HL-60 (cell line): ENCODE results near the gene EGFL7.

Experiments used
- DNase-seq, 2 experiments: peaks; one replicate each; pipeline ENCODE4 v3.0.0-alpha.2; 2010 to 2020; ENCODE audit warnings: low read depth in 1 of 2, low spot score in 1 of 2
- H3K27ac ChIP-seq: fragments of 250-450 bp; sonication (Bioruptor Pico); replicated peaks from 2 replicates; pipeline ENCODE4 v1.5.1; 2020; ENCODE audit warnings: mild to moderate bottlenecking, moderate library complexity
- H3K27me3 ChIP-seq: fragments of 250-450 bp; sonication (Bioruptor Pico); 2 replicates; pipeline ENCODE4 v1.5.1; 2021; ENCODE audit warnings: mild to moderate bottlenecking, moderate library complexity; ENCODE audit not compliant: insufficient read depth, poor library complexity, severe bottlenecking
- H3K4me3 ChIP-seq: replicated peaks from 2 replicates; pipeline ENCODE4 v1.5.1; 2011; ENCODE audit warnings: mild to moderate bottlenecking, control low read depth, low read length; ENCODE audit not compliant: insufficient read depth
- CTCF ChIP-seq: IDR thresholded peaks from one replicate; pipeline ENCODE4 v1.5.1; 2011; ENCODE audit warnings: low read length, control low read depth, inconsistent platforms; ENCODE audit not compliant: insufficient read depth
- GABPA ChIP-seq: IDR thresholded peaks from 2 replicates; pipeline ENCODE4 v1.6.1; 2012; ENCODE audit warnings: low read depth
- POLR2AphosphoS5 ChIP-seq: IDR thresholded peaks from 2 replicates; pipeline ENCODE4 v1.6.1; 2012; ENCODE audit warnings: low read depth
- SPI1 ChIP-seq: IDR thresholded peaks from 2 replicates; pipeline ENCODE4 v1.6.1; 2012; ENCODE audit warnings: low read depth, mild to moderate bottlenecking, borderline replicate concordance
- TF ChIP-seq, protein P1 (sequence below): IDR thresholded peaks from 2 replicates; pipeline ENCODE4 v1.6.1; 2012; ENCODE audit warnings: low read depth; ENCODE audit not compliant: insufficient replicate concordance

Gene EGFL7

GRCh38 chr9:136667940-136668760 lies 5.4 kb downstream of the EGFL7 start:
- H3K27ac ChIP-seq: no peak overlapping the region
- peaks cover 34% of the 10 kb centered on the region for H3K27me3 ChIP-seq
- DNase-seq: no peak
- TF ChIP-seq CTCF (no peak), GABPA (no peak), POLR2AphosphoS5 (no peak), SPI1 (no peak)
- TF ChIP-seq, protein P1, sequence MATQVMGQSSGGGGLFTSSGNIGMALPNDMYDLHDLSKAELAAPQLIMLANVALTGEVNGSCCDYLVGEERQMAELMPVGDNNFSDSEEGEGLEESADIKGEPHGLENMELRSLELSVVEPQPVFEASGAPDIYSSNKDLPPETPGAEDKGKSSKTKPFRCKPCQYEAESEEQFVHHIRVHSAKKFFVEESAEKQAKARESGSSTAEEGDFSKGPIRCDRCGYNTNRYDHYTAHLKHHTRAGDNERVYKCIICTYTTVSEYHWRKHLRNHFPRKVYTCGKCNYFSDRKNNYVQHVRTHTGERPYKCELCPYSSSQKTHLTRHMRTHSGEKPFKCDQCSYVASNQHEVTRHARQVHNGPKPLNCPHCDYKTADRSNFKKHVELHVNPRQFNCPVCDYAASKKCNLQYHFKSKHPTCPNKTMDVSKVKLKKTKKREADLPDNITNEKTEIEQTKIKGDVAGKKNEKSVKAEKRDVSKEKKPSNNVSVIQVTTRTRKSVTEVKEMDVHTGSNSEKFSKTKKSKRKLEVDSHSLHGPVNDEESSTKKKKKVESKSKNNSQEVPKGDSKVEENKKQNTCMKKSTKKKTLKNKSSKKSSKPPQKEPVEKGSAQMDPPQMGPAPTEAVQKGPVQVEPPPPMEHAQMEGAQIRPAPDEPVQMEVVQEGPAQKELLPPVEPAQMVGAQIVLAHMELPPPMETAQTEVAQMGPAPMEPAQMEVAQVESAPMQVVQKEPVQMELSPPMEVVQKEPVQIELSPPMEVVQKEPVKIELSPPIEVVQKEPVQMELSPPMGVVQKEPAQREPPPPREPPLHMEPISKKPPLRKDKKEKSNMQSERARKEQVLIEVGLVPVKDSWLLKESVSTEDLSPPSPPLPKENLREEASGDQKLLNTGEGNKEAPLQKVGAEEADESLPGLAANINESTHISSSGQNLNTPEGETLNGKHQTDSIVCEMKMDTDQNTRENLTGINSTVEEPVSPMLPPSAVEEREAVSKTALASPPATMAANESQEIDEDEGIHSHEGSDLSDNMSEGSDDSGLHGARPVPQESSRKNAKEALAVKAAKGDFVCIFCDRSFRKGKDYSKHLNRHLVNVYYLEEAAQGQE: no peak
- no peak overlapping the region for H3K4me3 ChIP-seq

- no peak overlapping the region for H3K4me3 ChIP-seq
- DNase-seq: no peak
- no peak for TF ChIP-seq POLR2AphosphoS5
- TF ChIP-seq CTCF: no peak
- no peak for TF ChIP-seq SPI1
- TF ChIP-seq, protein P1: no peak
- TF ChIP-seq GABPA: no peak
- H3K27ac ChIP-seq: no peak overlapping the region
- peaks cover 34% of the 10 kb centered on the region for H3K27me3 ChIP-seq
Measured at GRCh38 chr9:136668983-136669790, 6.5 kb downstream of the EGFL7 start.

GRCh38 chr9:136669791-136670464 lies 7.2 kb downstream of the EGFL7 start:
- no peak overlapping the region for H3K27ac ChIP-seq
- no peak overlapping the region for H3K4me3 ChIP-seq
- TF ChIP-seq GABPA: no peak
- TF ChIP-seq, protein P1: no peak
- no peak for TF ChIP-seq CTCF
- TF ChIP-seq SPI1: no peak
- TF ChIP-seq POLR2AphosphoS5: no peak
- peaks cover 27% of the 10 kb centered on the region for H3K27me3 ChIP-seq
- DNase-seq: no peak
